Stimulated activated CD8-positive, alpha-beta memory T cell treated with anti-CD3 and anti-CD28 coated beads, Interleukin-12 subunit alpha, Interleukin-12 subunit beta, amount 100 ng/mL, for 24 hours (primary cell): ENCODE data around the gene GPRC6A.
"Not testable (repeated sequence)": the region's sequence is repeated elsewhere in the genome, so short reads cannot be mapped to it uniquely, and the experiment has no call there.

ENCODE experiments used
- DNase-seq: peaks from one replicate; pipeline ENCODE4 v3.0.0-alpha.2; 2020; ENCODE audit errors: extremely low read depth

The GPRC6A gene, protein sequence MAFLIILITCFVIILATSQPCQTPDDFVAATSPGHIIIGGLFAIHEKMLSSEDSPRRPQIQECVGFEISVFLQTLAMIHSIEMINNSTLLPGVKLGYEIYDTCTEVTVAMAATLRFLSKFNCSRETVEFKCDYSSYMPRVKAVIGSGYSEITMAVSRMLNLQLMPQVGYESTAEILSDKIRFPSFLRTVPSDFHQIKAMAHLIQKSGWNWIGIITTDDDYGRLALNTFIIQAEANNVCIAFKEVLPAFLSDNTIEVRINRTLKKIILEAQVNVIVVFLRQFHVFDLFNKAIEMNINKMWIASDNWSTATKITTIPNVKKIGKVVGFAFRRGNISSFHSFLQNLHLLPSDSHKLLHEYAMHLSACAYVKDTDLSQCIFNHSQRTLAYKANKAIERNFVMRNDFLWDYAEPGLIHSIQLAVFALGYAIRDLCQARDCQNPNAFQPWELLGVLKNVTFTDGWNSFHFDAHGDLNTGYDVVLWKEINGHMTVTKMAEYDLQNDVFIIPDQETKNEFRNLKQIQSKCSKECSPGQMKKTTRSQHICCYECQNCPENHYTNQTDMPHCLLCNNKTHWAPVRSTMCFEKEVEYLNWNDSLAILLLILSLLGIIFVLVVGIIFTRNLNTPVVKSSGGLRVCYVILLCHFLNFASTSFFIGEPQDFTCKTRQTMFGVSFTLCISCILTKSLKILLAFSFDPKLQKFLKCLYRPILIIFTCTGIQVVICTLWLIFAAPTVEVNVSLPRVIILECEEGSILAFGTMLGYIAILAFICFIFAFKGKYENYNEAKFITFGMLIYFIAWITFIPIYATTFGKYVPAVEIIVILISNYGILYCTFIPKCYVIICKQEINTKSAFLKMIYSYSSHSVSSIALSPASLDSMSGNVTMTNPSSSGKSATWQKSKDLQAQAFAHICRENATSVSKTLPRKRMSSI

DNA sequence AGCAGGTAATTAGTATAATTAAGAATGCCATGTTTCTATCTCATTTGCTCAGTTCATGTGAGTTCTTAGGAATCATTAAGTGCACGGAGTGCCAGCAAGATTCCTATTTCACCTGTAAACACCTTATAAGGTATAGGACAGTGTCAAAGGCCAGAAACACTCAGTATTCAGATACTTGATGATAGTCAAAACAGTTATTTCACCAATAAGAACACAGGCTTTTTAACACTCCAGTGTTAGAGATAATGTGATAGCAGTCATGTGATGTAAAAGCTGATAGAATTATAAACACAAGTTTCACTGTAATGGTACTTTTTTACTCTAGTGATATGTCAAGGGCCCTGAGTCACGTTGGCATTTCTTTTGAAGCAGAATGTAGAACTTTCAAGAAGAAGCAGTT, at the start of gene GPRC6A:
GPRC6A (minus strand) TSS at position 101 of the 400 bp plus-strand sequence; CDS start at position 31, 70 bp downstream.
- DNase-seq, result no peak

DNA sequence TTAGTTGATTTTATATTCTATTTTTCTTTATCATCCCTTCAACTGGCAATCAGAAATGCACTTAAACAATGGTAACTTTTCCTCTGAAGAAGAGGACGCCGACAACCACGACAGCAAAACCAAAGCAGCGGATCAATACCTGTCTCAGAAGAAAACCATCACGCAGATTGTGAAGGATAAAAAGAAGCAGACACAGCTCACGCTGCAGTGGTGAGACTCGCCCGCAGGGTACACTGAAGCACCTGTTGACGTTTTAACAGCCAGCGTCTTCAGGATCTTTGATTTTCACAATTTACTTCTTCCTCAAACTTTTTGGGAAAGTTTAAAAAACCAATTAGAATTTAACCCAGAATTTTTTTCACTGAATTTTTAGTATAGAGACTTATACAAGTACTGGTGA, 48.9 kb upstream of the GPRC6A start:
- DNase-seq, result no peak

DNA sequence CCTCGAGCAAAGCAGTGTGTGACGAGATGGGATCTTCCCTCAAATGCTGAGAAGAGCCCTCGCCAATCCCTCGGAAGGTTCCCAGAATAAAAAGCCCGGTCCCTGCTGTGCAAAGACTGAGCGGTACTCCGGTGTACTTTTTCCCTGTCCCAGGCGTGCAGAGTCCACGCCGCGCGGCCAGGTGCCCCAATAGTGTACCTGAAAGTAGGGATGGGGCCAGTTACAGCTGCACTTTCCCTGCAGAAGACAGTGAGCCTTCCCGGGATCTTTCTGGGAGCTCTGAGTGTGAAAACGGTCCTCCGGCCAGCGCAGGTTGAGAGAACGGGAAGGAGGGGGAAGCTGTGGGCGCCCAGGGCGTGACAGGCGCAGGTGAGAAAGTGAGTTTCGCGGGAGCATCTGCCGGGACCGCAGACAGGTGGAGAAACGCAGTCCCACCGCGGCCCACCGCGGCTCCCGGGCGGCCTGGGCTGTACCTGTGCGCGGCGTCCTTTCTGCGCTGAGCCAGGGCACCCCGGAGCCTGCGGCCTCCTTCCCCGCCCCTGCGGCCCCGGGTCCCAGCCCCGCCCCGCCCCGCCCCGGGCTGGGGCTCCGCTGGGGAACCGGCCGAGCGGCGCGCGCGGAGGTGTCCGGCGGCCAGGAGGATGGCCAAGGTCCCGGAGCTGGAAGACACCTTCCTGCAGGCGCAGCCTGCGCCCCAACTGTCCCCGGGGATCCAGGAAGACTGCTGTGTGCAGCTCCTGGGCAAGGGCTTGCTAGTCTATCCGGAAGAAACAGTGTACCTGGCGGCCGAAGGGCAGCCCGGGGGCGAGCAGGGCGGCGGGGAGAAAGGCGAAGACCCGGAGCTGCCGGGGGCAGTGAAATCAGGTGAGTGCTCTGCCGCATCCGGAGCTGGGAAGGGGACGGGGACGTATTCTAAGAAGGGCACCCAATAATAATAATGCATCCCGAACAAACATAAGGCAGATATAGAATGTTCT, 48.0 kb upstream of the GPRC6A start, which contains the start of gene RFX6:
RFX6 (plus strand) TSS at position 608 of the 977 bp plus-strand sequence; CDS start at position 642, 34 bp downstream.
- DNase-seq, result no peak

DNA sequence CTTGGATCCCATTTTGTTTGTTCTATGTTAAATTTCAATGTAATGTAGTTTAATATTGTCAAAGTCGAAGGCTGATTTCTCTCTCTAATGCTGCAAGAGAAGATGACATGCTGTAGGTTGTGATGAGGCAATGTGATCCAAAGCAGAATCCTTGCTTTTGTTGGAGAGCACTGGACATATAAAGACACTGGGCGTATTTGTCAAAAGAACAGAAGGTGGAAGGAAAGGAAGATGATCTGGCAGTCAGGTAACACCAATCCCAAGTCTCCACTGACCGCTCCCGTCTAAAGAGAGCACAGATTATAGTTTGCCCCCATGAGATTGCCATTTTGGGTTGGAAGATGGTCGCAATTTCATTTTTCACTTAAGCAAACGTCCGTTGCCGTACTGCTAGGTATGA, 47.2 kb upstream of the GPRC6A start:
- no peak for DNase-seq

DNA sequence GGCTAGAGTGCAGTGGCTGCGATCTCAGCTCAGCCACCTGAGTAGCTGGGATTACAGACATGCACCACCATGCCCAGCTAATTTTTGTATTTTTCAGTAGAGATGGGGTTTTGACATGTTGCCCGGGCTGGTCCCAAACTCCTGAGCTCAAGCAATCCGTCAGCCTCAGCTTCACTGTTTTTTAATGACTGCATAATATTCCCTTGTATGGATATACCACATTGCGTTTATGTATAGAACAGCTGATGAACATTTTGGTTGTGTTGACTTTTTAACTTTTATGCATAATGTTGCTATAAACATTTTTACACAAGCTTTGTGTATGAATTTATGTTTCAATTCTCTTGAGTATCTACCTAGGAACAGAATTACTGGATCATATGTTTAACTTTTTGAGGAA, 43.9 kb upstream of the GPRC6A start:
- no peak for DNase-seq

DNA sequence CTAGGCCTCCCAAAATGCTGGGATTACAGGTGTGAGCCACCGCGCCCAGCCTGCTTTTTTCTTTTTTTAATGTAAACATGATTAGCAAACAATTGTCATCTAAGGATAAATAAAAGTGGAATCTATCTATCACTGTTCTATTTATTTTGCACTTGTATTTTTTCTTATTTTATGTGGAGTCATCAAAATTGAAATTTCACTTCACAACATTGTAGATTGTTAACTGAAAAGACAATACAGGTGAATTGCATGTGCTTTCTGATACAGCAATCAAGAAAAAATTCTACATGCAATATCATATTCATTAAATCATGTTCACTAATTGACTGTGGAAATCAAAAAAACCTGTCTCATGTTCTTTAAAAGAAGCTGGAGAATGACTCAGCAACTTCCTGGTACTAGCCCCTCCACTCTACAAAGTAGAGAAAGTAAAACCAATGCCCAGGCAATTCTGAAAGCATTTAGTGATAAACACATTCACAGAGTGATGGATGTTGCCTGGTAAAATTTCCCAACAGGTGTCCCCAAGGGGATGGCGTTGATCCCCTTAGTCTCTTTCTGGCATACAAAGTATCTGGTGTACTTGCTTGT, 37.5 kb upstream of the GPRC6A start:
- DNase-seq, result no peak

DNA sequence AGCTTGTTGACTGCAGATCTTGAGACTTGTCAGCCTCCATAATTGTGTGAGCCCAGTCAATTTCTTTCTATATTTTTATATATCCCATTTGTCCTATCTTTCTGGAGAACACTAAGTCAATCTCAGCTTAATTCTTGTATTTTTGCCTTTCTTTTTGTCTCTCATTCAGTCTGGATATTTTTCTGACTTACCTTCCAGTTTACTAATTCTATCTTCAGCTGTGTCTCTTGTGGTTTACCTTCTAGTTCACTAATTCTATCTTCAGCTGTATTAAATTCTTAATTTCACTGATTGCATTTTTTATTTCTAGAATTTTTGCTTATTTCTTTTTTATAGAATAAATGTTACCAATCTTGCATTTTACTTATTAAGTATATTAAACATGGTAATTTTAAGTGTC, 30.4 kb upstream of the GPRC6A start:
- DNase-seq, result no peak

DNA sequence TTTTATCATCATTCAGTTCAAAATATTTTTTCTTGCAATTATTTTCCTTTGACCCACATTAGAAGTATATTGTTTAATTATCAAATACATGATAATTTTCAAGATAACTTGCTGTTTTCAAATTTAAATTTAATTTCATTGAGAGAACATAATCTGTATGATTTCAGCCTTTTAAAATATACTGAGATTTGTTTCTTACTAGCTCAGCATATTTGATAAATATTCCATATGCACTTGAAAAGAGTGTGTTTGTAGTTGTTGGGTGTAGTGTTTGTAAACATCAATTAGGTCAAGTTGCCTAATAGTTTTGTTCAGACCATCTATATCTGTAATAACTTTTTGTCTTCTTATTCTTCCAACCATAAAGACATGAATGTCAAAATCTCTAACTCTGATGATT, 29.2 kb upstream of the GPRC6A start:
- DNase-seq, result no peak

DNA sequence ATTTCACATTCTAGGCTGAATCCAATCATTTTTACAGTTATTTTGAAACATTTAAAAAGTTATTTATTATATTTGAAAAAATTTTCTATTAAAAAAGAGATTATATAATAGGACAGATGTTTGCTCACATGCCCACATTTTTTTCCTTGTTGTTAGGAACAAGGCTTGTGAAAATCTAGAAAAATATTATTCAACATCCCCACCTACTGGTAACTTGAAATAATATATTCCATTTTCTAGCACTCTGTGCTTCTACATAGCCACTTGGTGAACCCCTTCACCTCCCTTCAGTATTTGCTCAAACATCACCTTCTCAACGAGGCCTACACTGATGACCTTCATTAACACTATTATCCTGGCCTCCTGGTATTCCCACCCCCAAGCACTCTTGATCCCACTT, 18.3 kb upstream of the GPRC6A start:
- no peak for DNase-seq

DNA sequence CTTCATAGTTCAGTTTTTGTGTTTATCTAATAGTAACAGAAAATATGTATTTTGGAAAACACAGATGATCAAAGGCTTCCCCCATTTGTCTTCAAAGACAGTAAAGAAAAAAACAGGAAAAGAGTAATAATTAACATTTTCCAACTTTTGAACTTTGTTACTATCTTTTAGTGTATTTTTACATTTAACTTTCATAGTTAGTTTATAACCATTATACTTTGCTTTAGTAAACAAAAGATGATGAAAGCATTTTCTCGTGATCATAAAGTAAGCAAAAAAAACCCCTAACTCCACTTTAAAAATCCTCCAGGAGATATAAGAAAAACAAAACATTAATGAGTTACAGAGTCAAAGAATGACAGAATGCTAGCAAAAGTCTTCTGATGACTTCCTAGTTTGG, 13.6 kb upstream of the GPRC6A start:
- DNase-seq, result no peak

DNA sequence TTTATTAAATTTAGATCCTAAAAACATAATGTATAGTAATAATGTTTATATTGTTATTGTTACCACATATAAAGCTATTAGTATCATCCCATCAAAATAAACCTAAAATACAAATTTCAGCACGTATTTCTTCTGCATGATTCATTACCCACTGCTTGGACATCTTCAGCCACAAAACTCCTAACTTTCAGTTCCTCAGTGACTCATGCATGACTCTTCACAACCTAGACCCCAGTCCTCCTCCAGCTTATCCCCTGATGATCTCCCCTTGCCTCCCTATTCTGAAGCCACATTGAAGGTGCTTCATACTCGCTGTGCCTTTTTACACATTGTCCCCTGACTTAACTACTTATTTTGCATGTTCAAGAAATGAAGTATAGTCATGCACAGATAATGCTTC, 11.2 kb upstream of the GPRC6A start:
- DNase-seq, result no peak

DNA sequence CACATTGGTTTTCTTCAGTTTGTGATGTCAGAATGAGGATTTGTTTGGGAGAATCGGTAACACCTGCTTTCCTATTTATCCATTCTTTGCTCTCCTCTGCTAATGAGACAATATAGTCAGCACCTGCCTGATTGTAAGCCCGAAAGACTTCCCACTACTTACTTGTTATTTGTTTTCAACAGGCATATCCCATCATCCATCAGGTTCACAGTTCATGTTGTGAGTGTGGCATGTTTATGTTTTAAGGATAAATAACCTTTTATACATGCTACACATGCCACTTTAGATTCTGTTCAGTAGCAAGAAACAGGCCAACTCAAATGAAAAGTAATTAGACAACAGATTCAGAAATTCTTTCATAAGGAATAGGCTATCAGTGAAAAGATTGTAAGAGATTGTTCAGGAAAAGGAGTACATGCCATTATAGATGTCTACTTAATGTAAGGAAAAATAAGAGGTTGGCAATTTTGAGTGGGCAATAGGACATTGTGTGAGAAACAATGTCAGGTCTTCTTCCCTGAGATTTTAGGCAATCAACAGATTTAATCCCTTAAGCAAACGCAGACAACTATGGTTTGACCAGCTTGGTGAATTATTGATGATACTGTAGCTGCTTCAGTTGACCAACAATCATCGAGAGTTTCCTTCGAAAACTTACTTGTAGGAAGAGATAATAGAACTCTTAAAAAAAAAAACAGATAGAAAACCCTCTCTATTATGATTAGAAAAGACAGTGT, 7.9 kb upstream of the GPRC6A start:
- no peak for DNase-seq

DNA sequence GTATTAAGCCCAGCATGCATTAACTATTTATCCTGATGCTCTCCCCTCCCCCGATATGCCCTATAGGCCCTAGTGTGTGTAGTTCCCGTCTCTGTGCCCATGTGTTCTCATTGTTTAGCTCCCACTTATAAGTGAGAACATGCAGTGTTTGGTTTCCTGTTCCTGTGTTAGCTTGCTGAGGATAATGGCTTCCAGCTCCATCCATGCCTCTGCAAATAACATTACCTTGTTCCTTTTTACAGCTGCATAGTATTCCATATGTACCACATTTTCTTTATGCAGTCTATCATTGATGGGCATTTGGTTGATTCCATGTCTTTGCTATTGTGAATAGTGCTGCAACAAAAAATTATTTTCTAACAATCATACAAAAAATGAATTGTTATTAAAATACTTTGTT, 5.6 kb upstream of the GPRC6A start:
- not testable (repeated sequence) for DNase-seq

DNA sequence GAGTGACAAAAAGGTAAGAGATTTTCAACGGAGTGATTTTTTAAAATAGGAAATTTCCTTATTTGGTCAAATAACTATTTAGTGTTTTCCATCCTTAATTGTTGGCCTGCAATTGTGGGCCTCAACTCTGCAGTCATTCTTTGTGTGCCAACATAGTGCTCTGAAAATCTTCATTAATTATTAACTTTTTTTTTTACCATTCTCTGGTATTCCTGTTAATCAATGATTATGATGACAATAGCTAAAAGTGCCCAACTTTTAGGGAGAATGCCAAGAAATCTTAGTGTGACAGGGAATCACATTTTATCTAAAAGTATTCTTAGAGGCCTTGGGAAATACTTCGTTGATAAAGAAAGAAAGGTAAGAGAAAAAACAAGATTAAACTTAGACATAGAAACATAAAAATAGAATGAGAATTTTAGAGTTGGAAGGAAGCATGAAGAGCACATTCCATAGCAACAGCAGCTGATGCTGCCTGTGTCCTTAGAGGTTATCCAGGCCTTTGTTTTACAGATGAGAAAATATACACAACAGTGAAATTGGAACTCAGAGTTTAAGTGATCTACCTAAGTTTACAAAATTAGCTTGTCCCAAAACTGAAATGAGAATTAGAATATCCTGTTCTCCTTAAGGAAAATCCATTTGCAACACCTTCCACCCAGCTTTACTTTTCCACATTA, 1.2 kb downstream of the GPRC6A start:
- DNase-seq, result no peak

DNA sequence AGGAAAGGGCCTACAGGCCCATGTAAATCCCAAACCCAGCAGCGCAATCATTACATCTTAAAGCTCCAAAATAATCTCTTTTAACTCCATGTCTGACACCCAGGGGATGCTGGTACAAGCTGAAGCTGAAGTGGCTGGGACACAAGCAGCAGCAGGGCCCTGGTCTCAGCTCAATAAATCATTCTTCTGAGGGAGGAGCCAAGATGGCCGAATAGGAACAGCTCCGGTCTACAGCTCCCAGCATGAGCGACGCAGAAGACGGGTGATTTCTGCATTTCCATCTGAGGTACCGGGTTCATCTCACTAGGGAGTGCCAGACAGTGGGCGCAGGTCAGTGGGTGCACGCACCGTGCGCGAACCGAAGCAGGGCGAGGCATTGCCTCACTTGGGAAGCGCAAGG, 12.5 kb downstream of the GPRC6A start:
- not testable (repeated sequence) for DNase-seq

DNA sequence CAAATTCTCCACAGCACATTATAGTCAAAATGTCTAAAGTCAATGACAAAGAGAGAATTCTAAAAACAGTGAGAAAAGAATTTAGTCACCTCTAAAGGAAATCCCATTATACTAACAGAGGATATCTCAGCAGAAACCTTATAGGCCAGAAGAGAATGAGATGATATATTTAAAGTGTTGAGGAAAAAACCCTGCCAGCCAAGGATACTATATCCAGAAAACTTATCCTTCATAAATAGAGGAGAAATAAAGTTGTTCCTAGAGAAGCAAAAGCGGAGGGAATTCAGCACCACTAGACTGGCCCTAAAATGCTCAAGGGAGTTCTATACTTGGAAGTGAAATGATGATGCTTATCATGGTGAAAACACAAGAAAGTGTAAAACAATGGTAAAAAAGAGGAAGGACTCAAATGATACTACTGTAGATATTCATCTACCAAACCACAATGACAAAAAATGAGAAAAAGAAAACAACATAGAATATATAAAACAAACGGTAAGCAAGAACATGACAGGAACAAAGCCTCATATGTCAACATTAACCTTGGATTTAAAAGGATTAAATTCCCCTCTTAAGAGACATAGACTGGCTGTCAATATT, 16.7 kb downstream of the GPRC6A start:
- no peak for DNase-seq

DNA sequence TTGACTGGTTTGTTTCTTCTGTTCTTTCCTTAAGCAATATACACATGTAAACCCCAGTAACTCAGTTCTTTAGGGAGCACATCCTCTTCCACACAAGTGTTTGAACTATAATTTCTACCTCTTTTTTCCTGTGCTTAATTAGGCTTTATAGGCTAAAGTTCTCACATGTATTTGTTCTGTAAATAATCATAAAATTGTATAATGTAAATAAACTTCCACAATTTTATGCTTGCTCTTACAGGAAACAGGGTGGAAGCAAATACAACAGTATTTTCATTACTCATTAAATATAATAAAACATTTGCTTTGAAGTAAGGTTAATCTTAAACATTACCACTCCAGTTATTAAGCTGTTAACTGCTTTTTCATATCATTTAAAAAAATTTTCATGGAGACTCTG, 26.9 kb downstream of the GPRC6A start:
- DNase-seq, result no peak

DNA sequence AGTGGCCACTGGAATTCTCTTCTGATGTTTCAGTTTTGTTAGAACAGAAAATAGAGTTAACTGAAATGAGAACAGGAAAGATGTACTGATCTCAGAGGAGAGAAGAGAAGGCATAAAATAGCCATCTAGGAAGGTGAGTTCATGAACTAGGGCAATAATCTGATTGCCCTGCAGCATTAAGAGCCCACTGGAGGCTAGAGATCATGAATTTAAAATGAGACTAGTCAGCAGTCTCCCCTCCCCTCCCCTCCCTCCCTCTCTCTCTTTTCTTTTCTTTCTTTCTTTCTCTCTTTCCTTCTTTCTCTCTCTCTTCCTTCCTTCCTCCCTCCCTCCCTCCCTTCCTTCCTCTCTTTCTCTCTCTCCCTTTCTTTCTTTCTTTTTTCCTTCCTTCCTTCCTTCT, 28.9 kb downstream of the GPRC6A start:
- DNase-seq, result no peak

DNA sequence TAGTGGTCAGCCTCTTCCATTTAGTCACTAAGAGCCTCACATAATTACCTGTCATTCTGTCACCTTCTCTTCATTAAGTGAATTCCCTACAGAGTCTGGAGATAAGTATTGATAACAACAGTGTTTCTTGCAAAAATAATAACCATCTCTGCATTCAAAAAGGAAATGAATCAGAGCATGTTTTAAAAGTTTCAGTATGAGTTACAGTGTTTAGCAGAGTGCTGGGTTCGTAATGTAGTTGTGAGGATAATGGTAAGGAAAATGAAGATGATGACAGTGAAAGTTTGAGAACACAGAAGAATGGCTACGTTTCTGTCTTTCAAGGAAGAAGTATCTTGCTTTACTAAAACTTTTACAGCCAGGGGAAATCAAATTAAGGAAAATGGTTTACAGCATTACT, 31.3 kb downstream of the GPRC6A start:
- no peak for DNase-seq
